Muscle of leg (tissue), 11 donors: ENCODE measurements around the gene MARCHF6. TPM values are rescaled to one million over a fixed set of nuclear protein-coding genes. Genes with fewer than 3 reads are reported as not detected.

Experiments used
- DNase-seq: peaks from one replicate; pipeline ENCODE4 v3.0.0; 2013
- H3K27ac ChIP-seq: one replicate; pipeline ENCODE4 v1.5.1; 2013; ENCODE audit warnings: mild to moderate bottlenecking, low read length, control low read depth
- H3K27me3 ChIP-seq: one replicate; pipeline ENCODE4 v1.6.1; 2013; ENCODE audit warnings: low read length; ENCODE audit not compliant: control insufficient read depth, insufficient read depth
- H3K36me3 ChIP-seq: one replicate; pipeline ENCODE4 v1.6.1; 2013; ENCODE audit warnings: low read length; ENCODE audit not compliant: control insufficient read depth, insufficient read depth
- H3K4me1 ChIP-seq: one replicate; pipeline ENCODE4 v1.6.1; 2013; ENCODE audit warnings: low read length; ENCODE audit not compliant: control insufficient read depth, insufficient read depth
- H3K4me3 ChIP-seq: one replicate; pipeline ENCODE4 v1.5.1; 2013; ENCODE audit warnings: low read length, control low read depth
- H3K9me3 ChIP-seq: replicated peaks from 2 replicates; pipeline ENCODE4 v1.6.1; 2013; ENCODE audit warnings: low read depth, low read length; ENCODE audit not compliant: control insufficient read depth
- WGBS: methylation state at CpG from one replicate; pipeline ENCODE4 v1.1.5; 2013; ENCODE audit warnings: missing lambda C conversion rate; ENCODE audit not compliant: insufficient coverage; 5-methylcytosine and 5-hydroxymethylcytosine counted together
- polyA plus RNA-seq, 8 donors: library from polyadenylated mRNA; unstranded; fragments of 120-200 nt; gene quantifications; one replicate each; pipeline versions ENCODE4 v1.2.1 to v1.2.3, GENCODE V29; 2013; ENCODE audit warnings: inconsistent platforms in 1 of 8, low replicate concordance in 1 of 8; ENCODE audit not compliant: insufficient read length in 8 of 8, insufficient read depth in 1 of 8
- total RNA-seq: library from RNA; stranded (reverse); fragments of 120-200 nt; gene quantifications from one replicate; pipeline ENCODE4 v1.2.4, GENCODE V29; 2013

Gene MARCHF6
- total and polyA plus RNA-seq, 9 donors: 75.4 to 106 (median 83.9) TPM

DNA sequence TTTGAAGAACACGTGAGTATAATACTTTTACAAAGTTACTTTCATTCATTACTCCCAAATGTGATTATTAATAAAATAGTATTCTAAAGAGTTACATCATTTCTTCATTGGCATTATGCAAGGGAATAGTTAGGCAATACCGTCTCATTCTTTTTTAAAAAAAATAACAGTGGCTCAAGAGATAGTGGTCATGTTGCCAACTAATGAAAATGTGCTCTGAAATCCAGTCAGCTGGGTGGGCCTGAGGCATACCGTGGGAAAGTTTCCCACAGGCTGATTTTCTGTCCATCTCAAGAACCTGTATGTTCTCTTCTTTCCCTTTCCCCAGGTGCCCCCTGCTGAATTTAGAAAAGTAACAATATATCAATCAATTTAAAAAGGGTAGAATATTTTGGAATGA lies 47.3 kb downstream of the MARCHF6 start:
- Histone ChIP-seq H3K27ac (no peak overlapping the region), H3K27me3 (no peaks in the 10 kb centered on the region), H3K4me1 (no peaks in the 10 kb centered on the region), H3K9me3 (no peaks in the 10 kb centered on the region), H3K4me3 (no peak overlapping the region), H3K36me3 (peaks cover 34% of the 10 kb centered on the region)
- no peak for DNase-seq
- no CpG with 5 or more reads among the region's 3 CpGs for WGBS

DNA sequence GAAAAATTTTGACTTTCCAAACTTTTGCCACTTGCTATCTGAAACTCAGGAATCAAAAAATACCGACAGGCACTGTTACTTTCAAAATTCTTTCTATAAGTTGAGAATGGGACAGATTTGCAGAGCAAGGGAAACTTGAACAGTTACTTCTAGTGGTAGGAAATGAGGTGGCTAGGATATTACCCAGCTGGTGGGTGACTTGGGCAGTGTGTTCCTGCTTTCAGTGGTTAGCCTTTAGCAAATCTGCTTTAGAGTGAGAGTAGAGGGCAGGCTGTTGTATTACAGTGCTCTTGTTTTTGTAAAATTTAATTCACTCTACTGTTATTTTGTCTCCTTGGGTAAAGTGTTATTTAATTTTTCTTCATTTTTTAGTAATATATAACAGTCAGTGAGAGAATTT lies 48.0 kb downstream of the MARCHF6 start:
- no peak for DNase-seq
- Histone ChIP-seq H3K27me3 (no peaks in the 10 kb centered on the region), H3K9me3 (no peaks in the 10 kb centered on the region), H3K36me3 (peaks cover 39% of the 10 kb centered on the region), H3K4me1 (no peaks in the 10 kb centered on the region), H3K27ac (no peak overlapping the region), H3K4me3 (no peak overlapping the region)
- no CpG with 5 or more reads among the region's 1 CpG for WGBS

Other genes starting within 250 kb of the MARCHF6 start
- gene ATPSCKMT, start 103.8 kb upstream of the MARCHF6 start, total RNA-seq: 16.9 TPM
- 10 to 100 TPM in 6 of 8 donors, 1 to 10 TPM in 2; 9.4 to 12.6 (median 10.3) TPM for gene ATPSCKMT, start 103.8 kb upstream of the MARCHF6 start, polyA plus RNA-seq
- 223 TPM for gene CCT5, start 103.4 kb upstream of the MARCHF6 start, total RNA-seq
- gene CCT5, start 103.4 kb upstream of the MARCHF6 start, polyA plus RNA-seq: 100 to 1,000 TPM; 153 to 218 (median 177) TPM
- gene CMBL, start 45.8 kb upstream of the MARCHF6 start, total RNA-seq: 24.1 TPM
- 10 to 100 TPM; 50.8 to 89.7 (median 77.7) TPM for gene CMBL, start 45.8 kb upstream of the MARCHF6 start, polyA plus RNA-seq
- gene ROPN1L, start 88.2 kb downstream of the MARCHF6 start, total RNA-seq: 0.13 TPM
- gene ROPN1L, start 88.2 kb downstream of the MARCHF6 start, polyA plus RNA-seq: under 1 TPM in 5 of 8 donors, not detected in 3; 0.17 to 0.38 (median 0.24) TPM
- gene ANKRD33B, start 210.4 kb downstream of the MARCHF6 start, total RNA-seq: 1.7 TPM
- gene ANKRD33B, start 210.4 kb downstream of the MARCHF6 start, polyA plus RNA-seq: 1 to 10 TPM; 1.1 to 1.9 (median 1.4) TPM